Measurements from ENCODE around the gene NRG2. TPM values are rescaled to one million over a fixed set of nuclear protein-coding genes. Genes with fewer than 3 reads are reported as not detected.

Gene NRG2
- total RNA-seq, 3 donors from 2014 or later (not counting 1 experiment from before 2014, with no cell fraction given), result 0.21 to 0.50 (median 0.40) TPM

DNA sequence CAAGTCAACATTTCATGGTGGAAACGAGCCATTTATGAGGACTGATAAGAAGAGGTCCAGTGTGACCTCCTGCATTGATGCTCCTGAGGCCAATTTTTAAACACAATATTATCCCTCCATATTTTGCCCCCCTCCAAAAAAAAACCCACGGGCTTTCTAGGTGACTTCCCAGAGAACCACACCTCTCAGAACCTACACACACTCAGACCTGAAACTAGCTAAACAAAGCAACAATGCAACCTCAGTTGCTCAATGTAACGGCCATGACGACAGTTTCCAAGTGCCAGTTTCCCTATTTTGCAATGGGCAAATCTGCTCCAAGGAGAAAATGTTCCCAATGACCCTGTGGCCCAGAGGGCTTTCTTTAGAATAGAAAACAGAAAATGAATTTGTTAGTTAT is 3.5 kb downstream of the NRG2 start:
- DNase-seq (no peak), ATAC-seq (no peak)
- Histone ChIP-seq H3K27ac (ENCODE audit: low read length) (no peak overlapping the region), H3K36me3 (ENCODE audit: control insufficient read depth, insufficient read depth, low read length) (no peaks in the 10 kb centered on the region), H3K9me3 (ENCODE audit: control insufficient read depth, insufficient read depth, low read length) (no peaks in the 10 kb centered on the region), H3K4me3 (ENCODE audit: low read length) (no peak overlapping the region), H3K4me1 (ENCODE audit: control insufficient read depth, insufficient read depth, low read length) (peaks cover 21% of the 10 kb centered on the region), H3K27me3 (ENCODE audit: control insufficient read depth, insufficient read depth, low read length) (peaks cover 33% of the 10 kb centered on the region)
- Mint-ChIP-seq H3K27me3 (ENCODE audit: low read depth in 2 of 2) (peaks cover 56 to 63% of the 10 kb centered on the region in 2 donors), H3K36me3 (no peaks in the 10 kb centered on the region), H3K27ac (no peak overlapping the region), H3K4me3 (no peak overlapping the region), H3K9me3 (no peaks in the 10 kb centered on the region), H3K4me1 (peaks cover 17 to 27% of the 10 kb centered on the region in 2 donors)
- WGBS (ENCODE audit: insufficient coverage), result 66% methylated on average over 4 of the region's 4 CpGs
- intact Hi-C loops (cut with micrococcal nuclease), result no loop called here
- TF ChIP-seq, protein P1, sequence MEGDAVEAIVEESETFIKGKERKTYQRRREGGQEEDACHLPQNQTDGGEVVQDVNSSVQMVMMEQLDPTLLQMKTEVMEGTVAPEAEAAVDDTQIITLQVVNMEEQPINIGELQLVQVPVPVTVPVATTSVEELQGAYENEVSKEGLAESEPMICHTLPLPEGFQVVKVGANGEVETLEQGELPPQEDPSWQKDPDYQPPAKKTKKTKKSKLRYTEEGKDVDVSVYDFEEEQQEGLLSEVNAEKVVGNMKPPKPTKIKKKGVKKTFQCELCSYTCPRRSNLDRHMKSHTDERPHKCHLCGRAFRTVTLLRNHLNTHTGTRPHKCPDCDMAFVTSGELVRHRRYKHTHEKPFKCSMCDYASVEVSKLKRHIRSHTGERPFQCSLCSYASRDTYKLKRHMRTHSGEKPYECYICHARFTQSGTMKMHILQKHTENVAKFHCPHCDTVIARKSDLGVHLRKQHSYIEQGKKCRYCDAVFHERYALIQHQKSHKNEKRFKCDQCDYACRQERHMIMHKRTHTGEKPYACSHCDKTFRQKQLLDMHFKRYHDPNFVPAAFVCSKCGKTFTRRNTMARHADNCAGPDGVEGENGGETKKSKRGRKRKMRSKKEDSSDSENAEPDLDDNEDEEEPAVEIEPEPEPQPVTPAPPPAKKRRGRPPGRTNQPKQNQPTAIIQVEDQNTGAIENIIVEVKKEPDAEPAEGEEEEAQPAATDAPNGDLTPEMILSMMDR (IDR thresholded peaks at IDR 0.05), result no peak

- Mint-ChIP-seq H3K36me3 (no peaks in the 10 kb centered on the region), H3K27ac (no peak overlapping the region), H3K9me3 (no peaks in the 10 kb centered on the region), H3K4me3 (peak overlapping the region; percentile 73), H3K4me1 (peaks cover 16 to 26% of the 10 kb centered on the region in 2 donors), H3K27me3 (ENCODE audit: low read depth in 2 of 2) (peaks cover 49 to 65% of the 10 kb centered on the region in 2 donors)
- peaks cover 17% of the 10 kb centered on the region for H3K4me1 ChIP-seq (ENCODE audit: control insufficient read depth, insufficient read depth, low read length)
- DNase-seq, result no peak
- H3K27me3 ChIP-seq (ENCODE audit: control insufficient read depth, insufficient read depth, low read length), result peaks cover 22% of the 10 kb centered on the region
- no peak for ATAC-seq
- intact Hi-C loops (cut with micrococcal nuclease), result no loop called here
- no peaks in the 10 kb centered on the region for H3K9me3 ChIP-seq (ENCODE audit: control insufficient read depth, insufficient read depth, low read length)
- TF ChIP-seq, protein P1 (IDR thresholded peaks at IDR 0.05), result no peak
- H3K27ac ChIP-seq (ENCODE audit: low read length), result no peak overlapping the region
- H3K36me3 ChIP-seq (ENCODE audit: control insufficient read depth, insufficient read depth, low read length), result no peaks in the 10 kb centered on the region
- no peak overlapping the region for H3K4me3 ChIP-seq (ENCODE audit: low read length)
- 11% methylated on average over 6 of the region's 7 CpGs for WGBS (ENCODE audit: insufficient coverage)
These were observed 4.6 kb downstream of the NRG2 start for GRCh38 chr5:140038373-140038957.

DNA sequence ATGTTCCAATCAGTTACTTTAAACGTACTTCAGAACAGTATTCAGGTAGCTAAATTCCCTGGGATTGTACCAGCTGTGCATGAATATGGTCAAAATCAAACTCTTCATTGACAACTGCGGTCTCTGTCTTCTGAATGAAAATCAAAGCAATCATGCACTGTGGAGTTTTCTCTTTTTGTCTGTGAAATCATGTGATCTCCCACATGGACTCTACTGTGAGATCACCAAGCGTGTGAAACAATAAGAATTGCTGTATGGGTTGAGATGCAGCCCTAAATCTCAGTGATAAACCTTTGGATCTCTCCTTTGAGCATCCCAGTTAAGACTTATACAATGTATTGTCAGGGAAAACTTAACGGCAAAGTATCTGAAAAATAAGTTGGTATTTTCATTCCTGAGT is 6.1 kb downstream of the NRG2 start:
- no peaks in the 10 kb centered on the region for H3K9me3 ChIP-seq (ENCODE audit: control insufficient read depth, insufficient read depth, low read length)
- peaks cover 52 to 71% of the 10 kb centered on the region in 2 donors for H3K27me3 Mint-ChIP-seq (ENCODE audit: low read depth in 2 of 2)
- TF ChIP-seq, protein P1 (IDR thresholded peaks at IDR 0.05), result no peak
- intact Hi-C loops (cut with micrococcal nuclease), result no loop called here
- H3K9me3 Mint-ChIP-seq, result no peaks in the 10 kb centered on the region
- peaks cover 4% of the 10 kb centered on the region for H3K4me1 ChIP-seq (ENCODE audit: control insufficient read depth, insufficient read depth, low read length)
- no peak overlapping the region for H3K27ac Mint-ChIP-seq
- H3K4me3 ChIP-seq (ENCODE audit: low read length), result no peak overlapping the region
- DNase-seq (no peak), ATAC-seq (no peak)
- H3K36me3 ChIP-seq (ENCODE audit: control insufficient read depth, insufficient read depth, low read length), result no peaks in the 10 kb centered on the region
- H3K27ac ChIP-seq (ENCODE audit: low read length), result no peak overlapping the region
- no peak overlapping the region for H3K4me3 Mint-ChIP-seq
- 79% methylated on average over 4 of the region's 4 CpGs for WGBS (ENCODE audit: insufficient coverage)
- H3K4me1 Mint-ChIP-seq, result peaks cover 11 to 13% of the 10 kb centered on the region in 2 donors
- no peaks in the 10 kb centered on the region for H3K36me3 Mint-ChIP-seq
- peaks cover 18% of the 10 kb centered on the region for H3K27me3 ChIP-seq (ENCODE audit: control insufficient read depth, insufficient read depth, low read length)

DNA sequence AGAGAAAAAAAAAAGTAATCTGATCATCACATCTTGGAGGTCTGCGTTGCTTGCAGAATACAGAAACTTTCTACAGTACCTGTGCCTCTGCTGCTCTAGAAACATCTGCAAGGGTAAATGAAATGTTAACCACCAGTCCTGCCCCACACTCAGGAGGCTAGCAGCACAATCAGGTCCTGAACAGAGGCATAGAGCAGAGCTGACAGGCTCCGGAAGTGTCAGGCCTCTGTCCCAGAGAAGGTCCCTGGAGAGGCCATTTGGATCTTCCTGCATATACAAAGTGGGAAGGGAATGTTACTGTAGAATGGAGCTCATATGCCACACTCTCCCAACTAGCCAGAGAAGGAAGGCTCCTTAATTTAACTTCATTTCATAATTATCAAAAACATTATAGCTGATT is 7.2 kb downstream of the NRG2 start:
- Histone ChIP-seq H3K4me3 (ENCODE audit: low read length) (no peak overlapping the region), H3K9me3 (ENCODE audit: control insufficient read depth, insufficient read depth, low read length) (no peaks in the 10 kb centered on the region), H3K4me1 (ENCODE audit: control insufficient read depth, insufficient read depth, low read length) (no peaks in the 10 kb centered on the region), H3K27ac (ENCODE audit: low read length) (no peak overlapping the region), H3K27me3 (ENCODE audit: control insufficient read depth, insufficient read depth, low read length) (peaks cover 9% of the 10 kb centered on the region), H3K36me3 (ENCODE audit: control insufficient read depth, insufficient read depth, low read length) (no peaks in the 10 kb centered on the region)
- TF ChIP-seq, protein P1 (IDR thresholded peaks at IDR 0.05), result no peak
- 83% methylated on average over 2 of the region's 2 CpGs for WGBS (ENCODE audit: insufficient coverage)
- peaks cover 5 to 6% of the 10 kb centered on the region in 2 donors for H3K4me1 Mint-ChIP-seq
- peaks cover 55 to 73% of the 10 kb centered on the region in 2 donors for H3K27me3 Mint-ChIP-seq (ENCODE audit: low read depth in 2 of 2)
- intact Hi-C loops (cut with micrococcal nuclease), result no loop called here
- ATAC-seq (no peak), DNase-seq (no peak)
- H3K9me3 Mint-ChIP-seq, result no peaks in the 10 kb centered on the region
- H3K36me3 Mint-ChIP-seq, result no peaks in the 10 kb centered on the region
- no peak overlapping the region for H3K4me3 Mint-ChIP-seq
- H3K27ac Mint-ChIP-seq, result no peak overlapping the region
